K562 (cell line): ENCODE data around the gene TIPIN. TPM values are rescaled to one million over a fixed set of nuclear protein-coding genes. Genes with fewer than 3 reads are reported as not detected.

Experiments
- FOXJ2 ChIP-seq: fragments of 200-800 bp; sonication (Bioruptor generic); IDR thresholded peaks from 2 replicates; pipeline ENCODE4 v1.6.1; 2016; ENCODE audit warnings: missing genetic modification characterization, missing compliant biosample characterization
- GABPB1 ChIP-seq: sonication (generic); formaldehyde crosslinking; IDR thresholded peaks from 2 replicates; pipeline ENCODE4 v1.8.0; 2022; ENCODE audit warnings: mild to moderate bottlenecking, missing genetic modification reagents
- HMG20A ChIP-seq: fragments of 450-650 bp; formaldehyde crosslinking; conservative IDR thresholded peaks from 2 replicates; pipeline ENCODE4 v1.4.0; 2020; ENCODE audit warnings: mild to moderate bottlenecking, mixed read lengths
- IFI16 ChIP-seq: fragments of 250-450 bp; sonication (Bioruptor Pico); IDR thresholded peaks from 2 replicates; pipeline ENCODE4 v2.1.2; 2022; ENCODE audit warnings: mild to moderate bottlenecking, inconsistent platforms
- MGA ChIP-seq: fragments of 450-650 bp; IDR thresholded peaks from 2 replicates; pipeline ENCODE4 v1.6.1; 2016; ENCODE audit warnings: mild to moderate bottlenecking, moderate library complexity
- MXI1 ChIP-seq: IDR thresholded peaks from 2 replicates; pipeline ENCODE4 v1.6.1; 2011; ENCODE audit warnings: low read depth, mild to moderate bottlenecking, improper control_type of control experiment, low read length
- NCOR1 ChIP-seq: fragments of 450-650 bp; IDR thresholded peaks from 2 replicates; pipeline ENCODE4 v1.6.1; 2016; ENCODE audit warnings: mild to moderate bottlenecking, moderate library complexity
- NFIC ChIP-seq: fragments of 450-650 bp; IDR thresholded peaks from 2 replicates; pipeline ENCODE4 v1.6.1; 2017; ENCODE audit warnings: mild to moderate bottlenecking, inconsistent platforms
- SMAD4 ChIP-seq: fragments of 250-450 bp; sonication (Bioruptor Pico); conservative IDR thresholded peaks from 2 replicates; pipeline ENCODE4 v1.8.0; 2021; ENCODE audit warnings: inconsistent platforms, mild to moderate bottlenecking, moderate library complexity
- SMC3 ChIP-seq: conservative IDR thresholded peaks from 2 replicates; pipeline ENCODE4 v1.6.1; 2011; ENCODE audit warnings: low read depth, low read length, improper control_type of control experiment; ENCODE audit not compliant: insufficient read depth
- TAF7 ChIP-seq: fragments of 450-650 bp; IDR thresholded peaks from 2 replicates; pipeline ENCODE4 v1.6.1; 2016; ENCODE audit warnings: missing genetic modification characterization, missing compliant biosample characterization
- TBP ChIP-seq: optimal IDR thresholded peaks from 2 replicates; pipeline ENCODE3; 2011; ENCODE audit warnings: low read depth, low read length, improper control_type of control experiment
- TCF3 ChIP-seq: sonication (generic); formaldehyde crosslinking; IDR thresholded peaks from 2 replicates; pipeline ENCODE4 v1.4.0; 2020; ENCODE audit warnings: mild to moderate bottlenecking, missing genetic modification reagents
- TCFL5 ChIP-seq: fragments of 250-450 bp; sonication (Bioruptor Pico); conservative IDR thresholded peaks from 2 replicates; pipeline ENCODE4 v1.6.1; 2021; ENCODE audit warnings: mild to moderate bottlenecking, moderate library complexity, matching md5 sums
- ZNF232 ChIP-seq: sonication (generic); formaldehyde crosslinking; IDR thresholded peaks from 2 replicates; pipeline ENCODE4 v1.8.0; 2022; ENCODE audit warnings: mild to moderate bottlenecking, missing genetic modification reagents
- ZNF431 ChIP-seq: sonication (generic); formaldehyde crosslinking; IDR thresholded peaks from 2 replicates; pipeline ENCODE4 v1.8.0; 2022; ENCODE audit warnings: mild to moderate bottlenecking, missing genetic modification reagents
- ZNF511 ChIP-seq: sonication (generic); formaldehyde crosslinking; IDR thresholded peaks from 2 replicates; pipeline ENCODE4 v1.8.0; 2022; ENCODE audit warnings: mild to moderate bottlenecking, missing genetic modification reagents
- polyA plus RNA-seq, 8 experiments: library from polyadenylated mRNA; depleted of rRNA in 4 of 8; stranded (reverse) in 5 of 8; unstranded in 3 of 8; fragments of >200 nt; fragmentation: Nextera tagmentation in 2 of 8; fragmentation: Illumina TruSeq in 1 of 8; extraction: Ambion mirVana in 2 of 8; extraction: Trizol in 1 of 8; gene quantifications; 2 replicates each; pipeline versions ENCODE4 v1.2.1 to v1.2.3, GENCODE V29; 2011 to 2014; ENCODE audit warnings: inconsistent platforms in 1 of 8, missing spikeins in 1 of 8
- total RNA-seq, 7 experiments: library from RNA; depleted of rRNA in 6 of 7; stranded (reverse); fragments of >200 nt in 6 of 7; fragmentation: Illumina TruSeq in 2 of 7; extraction: Trizol in 2 of 7; gene quantifications; 2 replicates each; pipeline versions ENCODE4 v1.2.1 to v1.2.3, GENCODE V29; 2011 to 2021; ENCODE audit warnings: low replicate concordance in 1 of 7

Gene TIPIN
- total and polyA plus RNA-seq, 9 of the 15 experiments (the other 6 are each of a cell fraction or from before 2014, with no cell fraction given) = 22.9 to 61.4 (median 42.0) TPM

GRCh38 chr15:66386204-66387123 lies 30.0 kb upstream of the TIPIN start, which contains the start of gene MAP2K1 (continued):
- TF ChIP-seq MGA (peak; percentile 85), HMG20A (CRISPR knock-in tag) (no peak), GABPB1 (CRISPR knock-in tag) (peak; percentile 89), MXI1 (peak; percentile 67), TBP (peak; percentile 79), FOXJ2 (tag) (peak; percentile 62; the same call in 1 of the 2 replicates), SMC3 (peak; percentile 35; the same call in 1 of the 2 replicates), NCOR1 (peak; percentile 53; the same call in 1 of the 2 replicates), TCF3 (CRISPR knock-in tag) (0 out of 2 replicates have a peak, but pooled peaks have one; percentile 25), NFIC (peak; percentile 18), SMAD4 (CRISPR knock-in tag) (peak; percentile 79), ZNF232 (CRISPR knock-in tag) (no peak), ZNF431 (CRISPR knock-in tag) (no peak), TCFL5 (CRISPR knock-in tag) (no peak), TAF7 (tag) (no peak; the same call in 1 of the 2 replicates), IFI16 (no peak), ZNF511 (CRISPR knock-in tag) (peak; percentile 62; the same call in 1 of the 2 replicates)
